HG03103 (cell line): ENCODE measurements around the gene CHN2.
"Not testable (repeated sequence)": the region's sequence is repeated elsewhere in the genome, so short reads cannot be mapped to it uniquely, and the experiment has no call there.

ENCODE experiments used
- ATAC-seq: cut with Tn5 transposase; IDR thresholded peaks from one replicate; pipeline ENCODE4 v1.9.1; 2021; ENCODE audit warnings: low read depth; ENCODE audit not compliant: unreplicated experiment

Gene CHN2

DNA sequence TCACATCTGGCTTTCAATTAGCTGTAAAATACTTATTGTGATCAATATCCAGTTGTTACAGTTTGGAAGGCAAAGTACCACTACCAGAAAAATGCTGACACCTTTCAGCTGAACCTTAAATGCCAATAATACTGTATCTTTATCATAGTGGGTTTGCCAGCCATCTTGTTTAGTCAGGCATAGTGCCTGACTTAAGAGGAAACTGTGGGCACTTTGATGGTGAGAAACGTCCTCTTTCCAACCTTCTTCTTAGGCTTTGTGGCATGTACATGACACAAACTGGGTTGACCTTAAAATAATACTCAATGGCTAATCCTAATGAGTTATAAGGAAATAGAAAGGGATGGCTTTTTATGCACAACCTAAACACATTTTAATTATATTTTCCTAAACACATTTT lies 316.8 kb downstream of the CHN2 start:
- ATAC-seq = no peak

DNA sequence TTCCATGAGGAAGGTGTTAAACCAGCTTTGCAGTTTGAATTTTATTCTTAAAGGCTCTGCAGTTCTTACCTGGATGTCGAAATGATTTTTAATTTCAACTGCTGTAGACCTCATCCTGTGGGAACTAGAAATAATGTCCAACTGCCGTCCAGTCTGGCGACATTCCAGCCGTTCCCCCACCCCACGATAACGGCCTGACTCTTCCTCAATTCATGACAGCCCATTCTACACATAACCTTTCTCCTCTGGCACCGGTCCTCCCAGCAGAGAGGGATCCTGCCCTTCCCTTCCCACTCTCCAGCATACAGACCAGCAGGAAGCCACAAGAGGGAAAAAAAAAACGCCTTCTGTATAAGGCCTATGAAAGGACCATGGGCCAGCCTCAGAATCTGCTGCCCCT lies 317.3 kb downstream of the CHN2 start:
- no peak for ATAC-seq

DNA sequence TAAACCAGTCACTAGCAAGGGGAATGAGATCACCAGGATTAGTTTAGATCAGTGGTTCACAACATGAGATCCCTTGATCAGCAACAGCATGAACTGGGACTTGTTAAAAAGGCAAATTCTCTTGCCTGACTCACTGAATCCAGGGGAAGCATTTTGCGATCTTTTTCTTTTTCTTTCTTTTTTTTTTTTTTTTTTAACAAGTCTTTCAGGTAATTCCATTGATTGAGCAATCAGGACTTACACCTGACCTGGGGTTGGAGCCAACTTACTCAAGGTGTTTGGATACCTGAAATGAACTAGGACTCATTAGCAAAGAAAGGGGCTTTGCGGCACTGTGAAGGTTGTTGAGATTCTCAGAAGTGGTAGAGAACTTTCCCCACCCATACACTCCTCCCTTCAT lies 321.9 kb downstream of the CHN2 start:
- no peak for ATAC-seq

DNA sequence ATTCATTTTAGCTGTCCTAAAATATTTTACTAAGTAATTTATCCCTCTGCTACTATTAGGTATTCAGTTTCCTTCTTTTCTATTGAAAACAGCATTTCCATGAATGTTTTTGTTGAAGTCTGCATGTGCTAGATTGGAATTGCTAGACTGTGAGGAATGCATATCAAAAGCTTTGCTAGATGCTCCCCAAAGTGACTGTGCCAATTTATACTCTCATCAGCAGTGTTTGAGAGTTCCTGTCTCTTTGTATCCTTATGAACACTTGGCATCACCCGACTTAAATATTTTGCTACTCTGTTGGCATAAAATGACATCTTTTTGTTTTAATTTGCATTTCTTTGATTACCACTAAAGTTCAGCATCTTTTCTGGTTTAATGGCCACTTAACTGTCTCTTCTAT lies 324.0 kb downstream of the CHN2 start:
- no peak for ATAC-seq

DNA sequence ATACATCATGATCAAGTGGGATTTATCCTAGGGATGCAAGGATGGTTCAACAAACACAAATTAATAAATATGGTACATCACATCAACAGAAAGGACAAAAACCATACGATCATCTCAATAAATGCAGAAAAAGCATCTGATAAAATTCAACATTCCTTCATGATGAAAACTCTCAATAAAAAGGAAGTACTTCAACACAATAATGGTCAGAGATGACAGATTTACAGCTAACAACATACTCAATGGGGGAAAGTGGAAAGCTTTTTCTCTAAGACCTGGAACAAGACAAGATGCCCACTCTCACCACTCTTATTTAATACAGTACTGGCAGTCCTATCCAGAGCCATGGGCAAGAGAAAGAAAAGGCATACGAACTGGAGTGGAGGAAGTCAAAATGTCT lies 329.2 kb downstream of the CHN2 start:
- ATAC-seq = no peak

DNA sequence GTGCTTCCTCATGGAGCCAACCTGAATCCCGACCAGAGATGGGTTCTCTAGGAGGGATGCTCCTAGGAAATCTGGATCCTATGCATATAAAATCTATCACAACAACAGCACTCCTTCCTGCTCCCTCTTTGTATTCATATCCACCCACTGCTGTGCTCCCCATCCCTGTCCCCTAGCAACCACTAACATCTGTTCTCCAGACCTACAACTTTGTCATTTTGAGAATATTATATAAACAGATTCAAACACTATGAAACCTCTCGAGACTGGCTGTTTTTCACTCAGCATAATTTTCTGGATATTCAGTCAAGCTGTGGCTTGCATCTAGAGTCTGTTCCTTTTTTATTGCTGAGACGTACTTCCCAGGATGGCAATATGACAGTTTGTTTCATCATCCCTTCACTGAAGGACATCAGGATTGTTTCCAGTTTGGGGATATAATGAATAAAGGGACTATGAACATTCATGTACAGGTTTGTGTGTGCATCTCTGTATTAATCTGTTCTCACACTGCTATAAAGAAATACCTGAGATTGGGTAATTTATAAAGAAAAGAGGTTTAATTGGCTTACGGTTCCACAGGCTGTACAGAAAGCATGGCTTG lies 333.0 kb downstream of the CHN2 start:
- no peak for ATAC-seq

DNA sequence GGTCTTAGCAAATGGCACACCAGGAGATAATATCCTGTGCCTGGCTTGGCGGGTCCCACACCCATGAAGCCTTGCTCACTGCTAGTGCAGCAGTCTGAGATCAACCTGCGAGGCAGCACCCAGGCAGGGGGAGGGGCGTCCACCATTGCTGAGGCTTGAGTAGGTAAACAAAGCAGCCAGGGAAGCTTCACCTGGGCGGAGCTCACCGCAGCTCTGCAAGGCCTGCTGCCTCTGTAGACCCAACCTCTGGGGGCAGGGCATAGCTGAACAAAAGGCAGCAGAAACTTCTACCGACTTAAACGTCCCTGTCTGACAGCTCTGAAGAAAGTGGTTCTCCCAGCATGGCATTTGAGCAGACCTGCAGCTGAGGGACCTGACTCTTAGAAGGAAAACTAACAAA lies 334.0 kb downstream of the CHN2 start:
- ATAC-seq = not testable (repeated sequence)
